Effector CD4-positive, alpha-beta T cell (primary cell): ENCODE results near the gene RRP7A.
"Not testable (repeated sequence)": the region's sequence is repeated elsewhere in the genome, so short reads cannot be mapped to it uniquely, and the experiment has no call there.

ENCODE experiments used
- DNase-seq: peaks from one replicate; pipeline ENCODE4 v3.0.0-alpha.2; 2020

The RRP7A gene

GRCh38 chr22:42535082-42535731 lies 15.6 kb upstream of the RRP7A start:
- not testable (repeated sequence) for DNase-seq

- DNase-seq = no peak
Measured at GRCh38 chr22:42533638-42533977, 14.0 kb upstream of the RRP7A start.

GRCh38 chr22:42531401-42532084 lies 11.9 kb upstream of the RRP7A start:
- not testable (repeated sequence) for DNase-seq

GRCh38 chr22:42529435-42529834 lies 9.8 kb upstream of the RRP7A start:
- not testable (repeated sequence) for DNase-seq

GRCh38 chr22:42528591-42529307 lies 9.2 kb upstream of the RRP7A start:
- no peak for DNase-seq

GRCh38 chr22:42522546-42522945 lies 3.0 kb upstream of the RRP7A start:
- DNase-seq = no peak

- DNase-seq = no peak
Measured at GRCh38 chr22:42521228-42521546, 1.6 kb upstream of the RRP7A start.

GRCh38 chr22:42518638-42519524 lies 715 bp downstream of the RRP7A start:
- DNase-seq = not testable (repeated sequence)

GRCh38 chr22:42517103-42517502 lies 2.5 kb downstream of the RRP7A start:
- not testable (repeated sequence) for DNase-seq

- no peak for DNase-seq
Measured at GRCh38 chr22:42515896-42516295, 3.7 kb downstream of the RRP7A start.

GRCh38 chr22:42515304-42515703 lies 4.3 kb downstream of the RRP7A start:
- not testable (repeated sequence) for DNase-seq

- DNase-seq = not testable (repeated sequence)
Measured at GRCh38 chr22:42514331-42514730, 5.3 kb downstream of the RRP7A start.

- DNase-seq = not testable (repeated sequence)
Measured at GRCh38 chr22:42512273-42512990, 7.2 kb downstream of the RRP7A start.

GRCh38 chr22:42511401-42511891 lies 8.2 kb downstream of the RRP7A start:
- no peak for DNase-seq

- DNase-seq = no peak
Measured at GRCh38 chr22:42509548-42509947, 10.0 kb downstream of the RRP7A start.

- DNase-seq = not testable (repeated sequence)
Measured at GRCh38 chr22:42508975-42509364, 10.6 kb downstream of the RRP7A start.

GRCh38 chr22:42508327-42508974 lies 11.1 kb downstream of the RRP7A start:
- not testable (repeated sequence) for DNase-seq

GRCh38 chr22:42500836-42501179 lies 18.8 kb downstream of the RRP7A start:
- DNase-seq = no peak

- peak; percentile 68 for DNase-seq
Measured at GRCh38 chr22:42500161-42500835, 19.3 kb downstream of the RRP7A start.

- DNase-seq = not testable (repeated sequence)
Measured at GRCh38 chr22:42499773-42500160, 19.8 kb downstream of the RRP7A start.

- not testable (repeated sequence) for DNase-seq
Measured at GRCh38 chr22:42495533-42496141, 24.0 kb downstream of the RRP7A start.
